HG02759 (cell line): ENCODE results near the gene LAMP2.

Experiments used
- ATAC-seq: cut with Tn5 transposase; IDR thresholded peaks from one replicate; pipeline ENCODE4 v1.9.1; 2021; ENCODE audit warnings: mild to moderate bottlenecking, moderate library complexity; ENCODE audit not compliant: unreplicated experiment

The LAMP2 gene

DNA sequence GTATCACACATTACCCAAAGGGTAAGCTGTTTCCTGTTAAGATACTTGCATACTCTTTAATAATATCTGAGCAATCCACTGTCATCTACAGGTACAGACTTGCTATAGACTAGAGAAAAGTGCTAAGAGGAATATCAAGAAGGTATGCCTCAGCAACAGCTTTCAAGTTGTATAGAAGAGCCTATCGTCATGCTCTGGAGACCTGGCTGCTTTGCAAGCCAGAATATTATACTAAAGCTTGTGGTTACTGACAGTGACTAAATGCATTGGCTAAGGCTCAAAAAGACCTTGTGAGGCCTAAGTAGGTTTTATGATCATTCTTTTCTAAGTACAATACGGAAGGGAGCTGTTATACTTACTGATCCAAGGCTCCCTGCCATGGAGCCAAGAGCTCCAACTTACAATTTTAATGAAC is 11.3 kb downstream of the LAMP2 start:
- peak; percentile 98 for ATAC-seq

GRCh38 chrX:120456973-120457372 is 12.1 kb downstream of the LAMP2 start:
- no peak for ATAC-seq

DNA sequence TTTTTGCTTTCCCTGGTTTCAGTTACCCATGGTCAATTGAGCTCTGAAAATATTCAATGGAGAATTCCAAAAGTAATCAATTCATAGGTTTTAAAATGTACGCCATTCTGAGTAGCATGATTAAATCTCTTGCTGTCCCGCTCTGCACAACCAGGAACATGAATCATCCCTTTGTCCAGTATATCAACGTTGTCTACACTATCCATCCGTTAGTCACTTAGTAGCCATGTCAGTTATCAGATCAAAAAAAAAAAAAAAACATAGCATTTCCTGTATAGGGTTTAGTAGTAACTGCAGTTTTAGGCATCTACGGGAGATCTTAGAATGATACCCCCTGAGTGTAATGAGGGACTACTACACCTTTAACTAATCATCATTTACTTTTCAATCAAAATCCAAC is 15.1 kb downstream of the LAMP2 start:
- no peak for ATAC-seq

- no peak for ATAC-seq
Observed at GRCh38 chrX:120452131-120452530, 17.0 kb downstream of the LAMP2 start.

DNA sequence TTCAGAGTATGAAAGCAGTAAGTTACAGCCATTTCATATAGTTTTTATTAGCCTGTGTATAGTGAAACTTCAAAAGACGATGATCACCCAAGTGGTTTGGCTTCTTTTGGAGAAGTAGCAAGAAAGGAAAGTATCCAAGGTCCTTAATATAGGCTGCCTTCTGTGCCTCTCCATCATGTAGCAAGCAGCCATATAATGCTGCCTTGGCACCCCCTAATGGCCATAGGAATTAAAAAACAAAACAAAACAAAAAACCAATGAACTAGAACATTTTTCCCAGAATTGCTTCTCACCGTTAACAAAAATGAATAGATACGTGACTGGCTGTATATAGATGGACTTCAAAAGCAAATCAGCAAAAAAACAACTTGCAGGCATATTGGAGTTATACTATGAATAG is 18.9 kb downstream of the LAMP2 start:
- ATAC-seq: no peak

DNA sequence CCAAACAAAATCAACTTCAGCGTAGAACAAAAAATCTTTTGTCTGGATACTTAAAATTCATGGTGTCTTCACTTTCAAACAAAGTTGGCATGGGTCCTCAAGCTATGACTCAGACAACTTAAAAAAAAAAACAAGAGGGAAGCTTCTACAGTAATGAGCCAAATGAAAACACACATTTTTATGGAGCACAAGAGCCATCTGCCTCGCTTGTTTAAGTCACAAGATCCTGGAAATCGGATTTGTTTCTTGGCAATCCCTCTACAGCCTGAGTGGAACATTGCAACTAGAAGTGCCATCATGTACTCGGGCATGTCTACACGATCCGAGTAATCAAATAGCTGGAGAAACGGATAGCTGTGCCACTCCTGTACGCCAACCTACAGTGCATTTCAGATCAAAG is 22.6 kb downstream of the LAMP2 start:
- no peak for ATAC-seq

- no peak for ATAC-seq
Observed at GRCh38 chrX:120439921-120440320, 29.2 kb downstream of the LAMP2 start.

GRCh38 chrX:120429776-120430540 is 39.1 kb downstream of the LAMP2 start:
- ATAC-seq: peak; percentile 78

DNA sequence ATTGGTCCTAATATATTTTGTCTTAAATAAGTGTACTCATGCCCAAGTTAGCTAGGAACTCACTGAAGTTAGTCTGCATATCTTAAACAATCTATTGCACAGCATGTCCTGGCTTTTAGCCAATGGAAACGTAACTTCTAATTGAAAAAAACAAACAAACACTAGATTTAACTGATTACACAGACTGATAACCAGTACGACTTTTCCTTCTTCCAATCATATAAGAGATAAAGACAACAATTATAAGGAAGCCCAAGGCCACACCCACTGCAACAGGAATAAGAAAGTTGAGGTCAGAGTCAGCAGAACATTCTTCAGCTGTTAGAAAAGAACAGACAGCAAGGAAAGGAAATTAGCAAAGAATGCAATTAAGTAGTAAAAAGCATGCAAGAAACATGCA is 40.8 kb downstream of the LAMP2 start:
- no peak for ATAC-seq

GRCh38 chrX:120426599-120426998 is 42.5 kb downstream of the LAMP2 start:
- ATAC-seq: no peak

- peak; percentile 63 for ATAC-seq
Observed at GRCh38 chrX:120419463-120419862, 49.6 kb downstream of the LAMP2 start.

- no peak for ATAC-seq
Observed at GRCh38 chrX:120408168-120408567, 60.9 kb downstream of the LAMP2 start.

DNA sequence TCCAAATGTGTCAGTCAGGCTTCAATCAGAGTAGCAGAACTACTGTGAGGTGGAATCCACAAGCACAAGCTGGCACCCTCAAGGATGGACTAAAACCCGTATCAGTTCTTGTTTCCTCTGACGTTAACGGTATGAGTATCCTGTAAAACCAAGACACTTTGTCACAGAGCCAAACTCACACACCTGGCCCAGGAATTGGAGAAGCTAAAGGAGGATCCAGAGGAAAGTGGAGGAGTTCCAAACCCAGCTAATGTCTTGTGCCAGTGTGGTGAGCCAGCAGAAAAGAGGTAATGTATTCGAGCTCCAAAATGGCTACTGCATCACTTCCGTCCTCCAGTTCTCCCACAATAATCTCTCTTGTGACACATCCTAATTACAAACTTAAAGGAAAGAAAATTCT is 62.5 kb downstream of the LAMP2 start:
- no peak for ATAC-seq

- no peak for ATAC-seq
Observed at GRCh38 chrX:120402369-120402768, 66.7 kb downstream of the LAMP2 start.

DNA sequence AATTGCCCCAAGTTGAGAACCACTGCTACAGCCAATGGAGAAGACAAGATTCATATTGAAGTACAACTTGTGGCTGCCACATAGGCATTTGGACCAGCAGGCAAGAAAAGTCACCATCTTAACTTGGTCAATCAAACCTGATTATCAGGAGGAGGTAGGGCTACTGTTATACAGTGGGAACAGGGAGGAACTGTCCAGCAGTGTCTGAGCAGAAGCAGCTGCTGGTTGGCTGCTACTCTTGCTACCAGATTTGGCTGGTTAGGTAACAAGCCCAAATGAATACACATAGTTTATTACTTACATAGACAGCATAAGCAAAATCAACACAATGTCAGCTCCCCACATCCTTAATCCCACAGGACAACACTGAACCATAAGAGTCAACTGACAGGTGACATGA is 67.8 kb downstream of the LAMP2 start:
- no peak for ATAC-seq

- peak; percentile 62 for ATAC-seq
Observed at GRCh38 chrX:120380699-120381098, 88.4 kb downstream of the LAMP2 start.

DNA sequence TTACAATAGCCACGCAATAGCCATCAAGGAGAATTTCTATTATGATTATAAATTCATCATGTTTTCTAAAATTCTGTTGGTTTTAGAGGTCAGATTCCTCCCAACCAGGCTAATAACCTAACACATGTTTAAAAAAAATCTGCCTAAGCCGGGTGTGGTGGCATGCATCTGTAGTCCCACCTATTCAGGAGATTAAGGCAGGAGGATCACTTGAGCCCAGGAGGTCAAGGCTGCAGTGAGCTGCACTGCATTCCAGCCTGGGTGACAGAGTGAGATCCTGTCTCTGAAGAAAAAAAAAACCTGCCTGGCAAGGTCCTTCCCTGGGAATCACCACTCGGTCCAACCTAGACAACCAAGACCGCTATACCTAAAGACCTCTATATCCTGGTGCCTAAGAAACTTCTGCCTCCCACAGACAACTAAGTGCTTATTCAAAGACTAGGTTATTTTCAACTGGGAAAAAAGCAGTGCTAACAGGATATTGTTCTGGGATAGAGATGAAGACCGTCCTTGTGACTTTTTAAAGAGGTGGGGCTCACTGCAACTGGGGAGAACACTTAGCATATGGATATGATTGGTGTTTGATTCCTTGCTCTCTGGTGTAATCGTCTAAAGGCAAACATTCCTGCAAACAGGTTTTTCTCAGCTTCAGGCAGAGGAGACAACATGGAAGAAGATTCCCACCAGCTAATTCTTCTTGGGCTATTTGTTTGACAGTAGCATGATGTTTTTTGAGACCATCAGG is 89.0 kb downstream of the LAMP2 start:
- no peak for ATAC-seq

- ATAC-seq: no peak
Observed at GRCh38 chrX:120378570-120378969, 90.5 kb downstream of the LAMP2 start.
